HEK293T (cell line): ENCODE results near the gene CTDSPL.

ENCODE experiments used
- CTCF ChIA-PET: fragments of 350-600 bp; formaldehyde crosslinking; extraction: SDS; loops from one replicate; lab custom pipeline; 2021; ENCODE audit warnings: antibody characterized with exemption, inconsistent platforms; lab: Yijun Ruan, JAX
- POLR2A ChIA-PET: fragments of 350-600 bp; formaldehyde crosslinking; extraction: SDS; loops from one replicate; lab custom pipeline; 2020; ENCODE audit warnings: antibody characterized with exemption, inconsistent platforms; lab: Yijun Ruan, JAX
- DNase-seq: peaks from one replicate; pipeline ENCODE4 v3.0.0; 2012; ENCODE audit warnings: mixed read lengths; ENCODE audit errors: extremely low spot score
- ARNT ChIP-seq: fragments of 450-650 bp; IDR thresholded peaks from 2 replicates; pipeline ENCODE4 v1.6.1; 2017; ENCODE audit warnings: mild to moderate bottlenecking
- BHLHE40 ChIP-seq: fragments of 450-650 bp; IDR thresholded peaks from 2 replicates; pipeline ENCODE4 v1.6.1; 2016; ENCODE audit warnings: mild to moderate bottlenecking, moderate library complexity, borderline replicate concordance
- CTBP1 ChIP-seq: fragments of 450-650 bp; IDR thresholded peaks from 2 replicates; pipeline ENCODE4 v1.6.1; 2016; ENCODE audit warnings: borderline replicate concordance
- ELF4 ChIP-seq: fragments of 450-650 bp; IDR thresholded peaks from 2 replicates; pipeline ENCODE4 v1.6.1; 2017; ENCODE audit warnings: antibody characterized with exemption
- FOXA1 ChIP-seq: fragments of 450-650 bp; IDR thresholded peaks from 2 replicates; pipeline ENCODE4 v1.6.1; 2016; ENCODE audit warnings: mild to moderate bottlenecking
- FOXK2 ChIP-seq: fragments of 450-650 bp; IDR thresholded peaks from 2 replicates; pipeline ENCODE4 v1.6.1; 2016; ENCODE audit warnings: mild to moderate bottlenecking
- FOXM1 ChIP-seq: fragments of 450-650 bp; IDR thresholded peaks from 2 replicates; pipeline ENCODE4 v1.6.1; 2017; ENCODE audit warnings: mild to moderate bottlenecking, borderline replicate concordance
- HDGF ChIP-seq: fragments of 450-650 bp; IDR thresholded peaks from 2 replicates; pipeline ENCODE4 v1.6.1; 2017; ENCODE audit warnings: antibody characterized with exemption, borderline replicate concordance
- L3MBTL2 ChIP-seq: fragments of 450-650 bp; conservative IDR thresholded peaks from 2 replicates; pipeline ENCODE4 v1.6.1; 2016; ENCODE audit warnings: mild to moderate bottlenecking
- LEF1 ChIP-seq: fragments of 450-650 bp; IDR thresholded peaks from 2 replicates; pipeline ENCODE4 v1.6.1; 2017; ENCODE audit warnings: mild to moderate bottlenecking, borderline replicate concordance
- NFRKB ChIP-seq: fragments of 450-650 bp; IDR thresholded peaks from 2 replicates; pipeline ENCODE4 v1.6.1; 2016; ENCODE audit warnings: mild to moderate bottlenecking, moderate library complexity
- SP1 ChIP-seq: fragments of 450-650 bp; IDR thresholded peaks from 2 replicates; pipeline ENCODE4 v1.6.1; 2017
- SUZ12 ChIP-seq: fragments of 450-650 bp; IDR thresholded peaks from 2 replicates; pipeline ENCODE4 v1.6.1; 2016; ENCODE audit warnings: mild to moderate bottlenecking
- TARDBP ChIP-seq: fragments of 450-650 bp; IDR thresholded peaks from 2 replicates; pipeline ENCODE4 v1.6.1; 2016
- ZNF384 ChIP-seq: fragments of 450-650 bp; IDR thresholded peaks from 2 replicates; pipeline ENCODE4 v1.6.1; 2016
- TF ChIP-seq, protein P1 (sequence below): fragments of 450-650 bp; IDR thresholded peaks from 2 replicates; pipeline ENCODE4 v1.6.1; 2016

CTDSPL gene

DNA sequence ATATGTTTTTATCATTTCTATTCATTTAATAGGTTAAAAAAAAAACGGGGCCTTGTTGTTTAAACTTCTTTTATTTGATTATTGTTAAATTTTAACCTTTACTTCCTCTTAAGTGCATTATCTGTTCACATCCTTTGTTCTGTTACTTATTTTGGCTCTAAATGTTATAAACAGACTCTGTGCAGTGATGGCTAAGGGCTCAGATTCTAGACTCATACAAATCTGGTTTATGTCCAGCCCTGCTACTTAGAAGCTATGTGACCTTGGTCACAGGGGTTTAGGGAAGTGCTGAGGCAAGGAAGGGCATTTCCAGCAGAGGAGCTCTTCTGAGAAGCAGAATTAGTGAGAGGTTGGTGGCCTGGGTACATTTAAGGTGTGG, 73.6 kb downstream of the CTDSPL start:
- no peak for DNase-seq
- TF ChIP-seq, protein P1, sequence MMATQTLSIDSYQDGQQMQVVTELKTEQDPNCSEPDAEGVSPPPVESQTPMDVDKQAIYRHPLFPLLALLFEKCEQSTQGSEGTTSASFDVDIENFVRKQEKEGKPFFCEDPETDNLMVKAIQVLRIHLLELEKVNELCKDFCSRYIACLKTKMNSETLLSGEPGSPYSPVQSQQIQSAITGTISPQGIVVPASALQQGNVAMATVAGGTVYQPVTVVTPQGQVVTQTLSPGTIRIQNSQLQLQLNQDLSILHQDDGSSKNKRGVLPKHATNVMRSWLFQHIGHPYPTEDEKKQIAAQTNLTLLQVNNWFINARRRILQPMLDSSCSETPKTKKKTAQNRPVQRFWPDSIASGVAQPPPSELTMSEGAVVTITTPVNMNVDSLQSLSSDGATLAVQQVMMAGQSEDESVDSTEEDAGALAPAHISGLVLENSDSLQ, result no peak
- TF ChIP-seq CTBP1, result no peak
- TF ChIP-seq ARNT, result no peak
- no peak for TF ChIP-seq HDGF
- TF ChIP-seq NFRKB, result no peak
- no peak for TF ChIP-seq LEF1
- TF ChIP-seq FOXA1, result no peak
- TF ChIP-seq FOXK2, result no peak
- no peak for TF ChIP-seq FOXM1
- no peak for TF ChIP-seq SUZ12
- no peak for TF ChIP-seq ZNF384
- TF ChIP-seq TARDBP, result no peak
- no peak for TF ChIP-seq ELF4
- CTCF ChIA-PET, result interaction anchor here (1.0 kb wide), 1 partner anchor 33 kb away, joined by 3 read pairs; no protein-coding TSS in a partner anchor
- POLR2A ChIA-PET, result no interaction called here

GRCh38 chr3:37935756-37936666, 74.3 kb downstream of the CTDSPL start:
- CTCF ChIA-PET, result no interaction called here
- DNase-seq, result no peak
- TF ChIP-seq, protein P1, result no peak
- TF ChIP-seq CTBP1, result no peak
- TF ChIP-seq ELF4, result no peak
- no peak for TF ChIP-seq HDGF
- no peak for TF ChIP-seq L3MBTL2
- TF ChIP-seq LEF1, result no peak
- TF ChIP-seq SP1, result no peak
- TF ChIP-seq NFRKB, result no peak
- no peak for TF ChIP-seq BHLHE40
- POLR2A ChIA-PET, result no interaction called here

- DNase-seq, result no peak
- ChIA-PET CTCF (no interaction called here), POLR2A (no interaction called here)
- TF ChIP-seq FOXK2 (no peak), CTBP1 (no peak)
Observed at GRCh38 chr3:37937156-37937555, 75.5 kb downstream of the CTDSPL start.

GRCh38 chr3:37938011-37938410, 76.3 kb downstream of the CTDSPL start:
- TF ChIP-seq SUZ12 (no peak), SP1 (no peak), NFRKB (no peak), FOXA1 (no peak)
- CTCF ChIA-PET, result no interaction called here
- POLR2A ChIA-PET, result no interaction called here
- DNase-seq, result no peak

DNA sequence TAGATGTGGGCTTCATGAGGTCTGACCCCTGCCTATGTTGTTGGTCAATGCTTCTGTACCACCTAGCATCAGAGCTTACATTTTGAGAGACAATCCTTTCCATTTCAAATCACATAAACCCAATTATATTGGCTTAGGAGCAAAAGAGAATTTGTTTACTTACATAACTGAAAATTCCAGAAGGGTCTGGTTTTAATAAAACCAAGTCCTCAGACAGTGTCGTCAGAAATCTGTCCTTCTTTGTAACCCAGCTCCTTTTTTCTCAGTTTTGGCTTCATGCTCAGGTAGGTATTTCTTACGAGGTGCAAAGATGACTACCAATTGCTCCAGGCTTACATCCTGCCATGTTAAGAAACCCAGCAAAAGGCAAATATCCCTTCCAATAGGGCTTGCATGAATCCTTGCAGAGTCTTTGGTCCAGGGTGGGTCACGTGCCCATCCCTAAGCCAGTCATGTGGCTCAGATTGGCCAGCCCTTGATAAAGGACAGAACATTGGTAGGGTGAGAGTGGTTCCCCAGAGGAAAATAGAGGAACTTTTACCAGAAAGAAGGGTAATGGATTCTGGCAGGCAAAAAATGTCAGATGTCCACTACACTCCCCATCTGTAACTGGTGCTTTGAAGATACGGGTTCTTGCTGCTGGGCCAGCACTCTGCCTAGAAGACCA, 78.7 kb downstream of the CTDSPL start:
- POLR2A ChIA-PET, result no interaction called here
- CTCF ChIA-PET, result no interaction called here
- no peak for DNase-seq
- TF ChIP-seq ZNF384, result no peak
- TF ChIP-seq FOXK2, result no peak
- TF ChIP-seq FOXA1, result no peak
- no peak for TF ChIP-seq TARDBP
- TF ChIP-seq, protein P1, result no peak
- no peak for TF ChIP-seq NFRKB
- no peak for TF ChIP-seq BHLHE40
- TF ChIP-seq ARNT, result no peak
- TF ChIP-seq HDGF, result no peak
- no peak for TF ChIP-seq SUZ12
- no peak for TF ChIP-seq SP1
- no peak for TF ChIP-seq CTBP1
- no peak for TF ChIP-seq L3MBTL2
- TF ChIP-seq LEF1, result no peak
- no peak for TF ChIP-seq FOXM1
- no peak for TF ChIP-seq ELF4

DNA sequence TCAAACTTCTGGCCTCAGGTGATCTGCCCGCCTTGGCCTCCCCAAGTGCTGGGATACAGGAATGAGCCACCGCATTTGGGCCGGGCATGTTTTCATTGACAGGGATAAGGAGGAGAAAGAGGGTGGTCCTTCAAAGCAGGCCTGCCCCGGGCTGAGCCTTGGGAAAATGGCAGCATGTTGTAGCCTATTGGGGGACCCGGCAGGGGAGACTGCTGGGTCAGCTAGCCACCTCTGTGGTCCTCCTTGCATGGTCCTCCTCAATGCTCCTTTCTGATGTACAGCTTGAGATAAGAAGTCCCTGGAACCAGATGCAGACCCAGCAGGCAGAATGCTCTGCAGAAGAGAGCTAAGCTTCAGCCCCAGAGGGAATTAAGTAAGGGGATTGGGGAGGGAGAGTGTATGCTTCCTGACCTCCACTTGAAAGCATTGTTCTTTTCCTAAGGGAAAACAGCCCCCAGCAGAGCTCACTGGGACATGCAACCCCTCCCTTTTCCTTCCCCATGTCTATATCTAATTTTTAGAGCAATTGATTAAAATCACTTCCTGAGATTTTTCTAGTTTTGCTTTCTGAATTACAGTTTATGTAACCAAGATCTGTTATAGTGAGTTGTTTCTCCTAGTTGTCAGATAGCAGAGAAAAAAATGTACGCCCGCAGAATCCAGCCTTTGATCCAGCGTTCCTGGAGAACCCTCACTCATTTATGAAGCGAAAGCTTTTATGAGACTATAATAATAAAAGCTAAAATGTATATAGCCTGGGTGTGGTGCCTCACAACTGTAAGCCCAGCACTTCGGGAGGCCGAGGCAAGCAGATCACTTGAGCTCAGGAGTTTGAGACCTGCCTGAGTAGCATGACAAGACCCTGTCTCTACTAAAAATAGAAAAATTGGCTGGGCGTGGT, 80.2 kb downstream of the CTDSPL start:
- DNase-seq, result no peak
- TF ChIP-seq, protein P1, result no peak
- no peak for TF ChIP-seq SP1
- TF ChIP-seq FOXM1, result no peak
- TF ChIP-seq TARDBP, result no peak
- no peak for TF ChIP-seq LEF1
- no peak for TF ChIP-seq BHLHE40
- CTCF ChIA-PET, result no interaction called here
- POLR2A ChIA-PET, result no interaction called here
